Measurements from ENCODE around the gene GAREM2. TPM values are rescaled to one million over a fixed set of nuclear protein-coding genes. Genes with fewer than 3 reads are reported as not detected.

Gene GAREM2
- total RNA-seq, 1 donor from 2014 or later, result 4.2 TPM

- H3K27me3 ChIP-seq (ENCODE audit: insufficient read depth, low read length), result peaks cover 12% of the 10 kb centered on the region
- FAIRE-seq (no peak), DNase-seq (ENCODE audit: low read depth) (no peak)
- no peaks in the 10 kb centered on the region for H3K36me3 ChIP-seq (ENCODE audit: insufficient read depth, low read length)
- no peaks in the 10 kb centered on the region for H3K9me3 ChIP-seq (ENCODE audit: insufficient read depth, low read depth, low read length)
- H3K4me1 Mint-ChIP-seq (ENCODE audit: low read depth, unreplicated experiment), result peaks cover 6% of the 10 kb centered on the region
- H3K27ac ChIP-seq (ENCODE audit: low read depth, low read length), result no peak overlapping the region
- no peak overlapping the region for H3K4me3 Mint-ChIP-seq (ENCODE audit: unreplicated experiment)
- H2AFZ ChIP-seq (ENCODE audit: low read depth, low read length), result no peak overlapping the region
- H3K4me1 ChIP-seq (ENCODE audit: insufficient read depth, low read length), result peaks cover 4% of the 10 kb centered on the region
- no peak overlapping the region for H3K4me3 ChIP-seq (ENCODE audit: insufficient read depth, low read depth, low read length)
- no peak overlapping the region for H3K4me2 ChIP-seq (ENCODE audit: low read length)
- H3K36me3 Mint-ChIP-seq (ENCODE audit: low read depth, unreplicated experiment), result no peaks in the 10 kb centered on the region
- H3K9ac ChIP-seq (ENCODE audit: low read length), result no peak overlapping the region
- no peak overlapping the region for H3K27ac Mint-ChIP-seq (ENCODE audit: unreplicated experiment)
- no peaks in the 10 kb centered on the region for H4K20me1 ChIP-seq (ENCODE audit: insufficient read depth, low read length)
- TF ChIP-seq CTCF (IDR thresholded peaks at IDR 0.05; ENCODE audit: insufficient read depth, low read depth, low read length), result no peak
- no peak for TF ChIP-seq EZH2 (IDR thresholded peaks at IDR 0.05; ENCODE audit: insufficient read depth, low read length)
- peaks cover 49% of the 10 kb centered on the region for H3K27me3 Mint-ChIP-seq (ENCODE audit: low read depth, unreplicated experiment)
- peaks cover 5% of the 10 kb centered on the region for H3K9me3 Mint-ChIP-seq (ENCODE audit: unreplicated experiment)
- no peaks in the 10 kb centered on the region for H3K79me2 ChIP-seq (ENCODE audit: insufficient read depth, low read length)
Measured at GRCh38 chr2:26176279-26176615, 3.4 kb downstream of the GAREM2 start.

- no peak overlapping the region for H3K9ac ChIP-seq (ENCODE audit: low read length)
- no peaks in the 10 kb centered on the region for H3K9me3 ChIP-seq (ENCODE audit: insufficient read depth, low read depth, low read length)
- H3K4me2 ChIP-seq (ENCODE audit: low read length), result no peak overlapping the region
- FAIRE-seq (no peak), DNase-seq (ENCODE audit: low read depth) (no peak)
- Mint-ChIP-seq H3K4me1 (ENCODE audit: low read depth, unreplicated experiment) (peaks cover 6% of the 10 kb centered on the region), H3K4me3 (ENCODE audit: unreplicated experiment) (no peak overlapping the region), H3K9me3 (ENCODE audit: unreplicated experiment) (peaks cover 3% of the 10 kb centered on the region), H3K36me3 (ENCODE audit: low read depth, unreplicated experiment) (no peaks in the 10 kb centered on the region), H3K27ac (ENCODE audit: unreplicated experiment) (no peak overlapping the region), H3K27me3 (ENCODE audit: low read depth, unreplicated experiment) (peaks cover 48% of the 10 kb centered on the region)
- H2AFZ ChIP-seq (ENCODE audit: low read depth, low read length), result no peak overlapping the region
- H3K27me3 ChIP-seq (ENCODE audit: insufficient read depth, low read length), result peaks cover 11% of the 10 kb centered on the region
- H3K79me2 ChIP-seq (ENCODE audit: insufficient read depth, low read length), result no peaks in the 10 kb centered on the region
- no peak overlapping the region for H3K27ac ChIP-seq (ENCODE audit: low read depth, low read length)
- TF ChIP-seq EZH2 (IDR thresholded peaks at IDR 0.05; ENCODE audit: insufficient read depth, low read length) (no peak), CTCF (IDR thresholded peaks at IDR 0.05; ENCODE audit: insufficient read depth, low read depth, low read length) (no peak)
- no peaks in the 10 kb centered on the region for H3K36me3 ChIP-seq (ENCODE audit: insufficient read depth, low read length)
- no peaks in the 10 kb centered on the region for H4K20me1 ChIP-seq (ENCODE audit: insufficient read depth, low read length)
- H3K4me1 ChIP-seq (ENCODE audit: insufficient read depth, low read length), result peaks cover 4% of the 10 kb centered on the region
- H3K4me3 ChIP-seq (ENCODE audit: insufficient read depth, low read depth, low read length), result no peak overlapping the region
Measured at GRCh38 chr2:26177122-26177521, 4.2 kb downstream of the GAREM2 start.

- Histone ChIP-seq H4K20me1 (ENCODE audit: insufficient read depth, low read length) (no peaks in the 10 kb centered on the region), H2AFZ (ENCODE audit: low read depth, low read length) (no peak overlapping the region), H3K36me3 (ENCODE audit: insufficient read depth, low read length) (no peaks in the 10 kb centered on the region), H3K79me2 (ENCODE audit: insufficient read depth, low read length) (no peaks in the 10 kb centered on the region), H3K4me2 (ENCODE audit: low read length) (peak overlapping the region; percentile 84), H3K27ac (ENCODE audit: low read depth, low read length) (no peak overlapping the region), H3K27me3 (ENCODE audit: insufficient read depth, low read length) (peaks cover 8% of the 10 kb centered on the region), H3K9ac (ENCODE audit: low read length) (no peak overlapping the region), H3K4me3 (ENCODE audit: insufficient read depth, low read depth, low read length) (no peak overlapping the region), H3K9me3 (ENCODE audit: insufficient read depth, low read depth, low read length) (no peaks in the 10 kb centered on the region), H3K4me1 (ENCODE audit: insufficient read depth, low read length) (peaks cover 4% of the 10 kb centered on the region)
- DNase-seq (ENCODE audit: low read depth) (no peak), FAIRE-seq (no peak)
- H3K36me3 Mint-ChIP-seq (ENCODE audit: low read depth, unreplicated experiment), result no peaks in the 10 kb centered on the region
- no peak overlapping the region for H3K4me3 Mint-ChIP-seq (ENCODE audit: unreplicated experiment)
- H3K4me1 Mint-ChIP-seq (ENCODE audit: low read depth, unreplicated experiment), result peaks cover 6% of the 10 kb centered on the region
- TF ChIP-seq EZH2 (IDR thresholded peaks at IDR 0.05; ENCODE audit: insufficient read depth, low read length) (no peak), CTCF (IDR thresholded peaks at IDR 0.05; ENCODE audit: insufficient read depth, low read depth, low read length) (no peak)
- H3K9me3 Mint-ChIP-seq (ENCODE audit: unreplicated experiment), result peaks cover 3% of the 10 kb centered on the region
- H3K27me3 Mint-ChIP-seq (ENCODE audit: low read depth, unreplicated experiment), result peaks cover 50% of the 10 kb centered on the region
- no peak overlapping the region for H3K27ac Mint-ChIP-seq (ENCODE audit: unreplicated experiment)
Measured at GRCh38 chr2:26178246-26178645, 5.4 kb downstream of the GAREM2 start.
